ENCODE data around the gene EIF4B. TPM values are rescaled to one million over a fixed set of nuclear protein-coding genes. Genes with fewer than 3 reads are reported as not detected.

The EIF4B gene
- total RNA-seq, 1 experiment from 2014 or later, result 809 TPM

DNA sequence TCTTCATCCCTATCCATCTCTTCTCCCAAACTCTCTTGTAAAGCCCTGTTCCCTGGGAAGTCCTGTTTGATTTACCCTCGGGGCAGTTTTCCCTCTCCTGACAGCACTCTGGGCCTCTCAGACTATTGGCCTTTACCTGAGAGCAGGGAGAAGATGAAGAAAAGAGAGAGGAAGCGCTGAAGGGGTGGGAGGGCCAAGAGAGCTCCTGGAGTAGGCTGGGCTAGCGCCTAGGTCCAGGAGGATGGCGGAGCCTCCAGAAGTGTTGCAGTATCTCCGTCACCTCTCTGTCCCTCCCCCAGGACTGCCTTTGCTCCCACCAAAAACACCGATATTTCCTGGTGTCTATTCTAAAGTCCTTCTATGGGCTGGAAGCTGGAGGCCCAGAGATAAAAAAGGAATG, 85.5 kb downstream of the EIF4B start:
- Histone ChIP-seq H3K27ac (ENCODE audit: low read depth, low read length) (no peak overlapping the region), H3K4me3 (replicated peaks in 1 of 2; ENCODE audit: low read depth in 1 of 2, low read length in 2 of 2) (no peak overlapping the region), H3K9ac (ENCODE audit: low read length) (no peak overlapping the region), H3K4me2 (ENCODE audit: low read length) (no peak overlapping the region), H2AFZ (ENCODE audit: low read depth, low read length, poor library complexity, severe bottlenecking) (no peak overlapping the region), H3K27me3 (ENCODE audit: insufficient read depth, low read length) (no peaks in the 10 kb centered on the region), H3K36me3 (ENCODE audit: control insufficient read depth in 1 of 2, insufficient read depth in 2 of 2, low read length in 2 of 2) (no peaks in the 10 kb centered on the region), H3K9me2 (ENCODE audit: insufficient read depth) (no peaks in the 10 kb centered on the region; the same call in 1 of the 2 replicates), H3K4me1 (ENCODE audit: control insufficient read depth in 1 of 2, insufficient read depth in 2 of 2, low read length in 2 of 2) (peaks cover 25 to 33% of the 10 kb centered on the region in 2 experiments), H3K79me2 (ENCODE audit: insufficient read depth, low read length) (no peaks in the 10 kb centered on the region), H4K20me1 (ENCODE audit: insufficient read depth) (no peaks in the 10 kb centered on the region), H3K9me3 (ENCODE audit: control insufficient read depth in 1 of 2, insufficient read depth in 1 of 2, low read depth in 1 of 2, low read length in 2 of 2) (no peaks in the 10 kb centered on the region)
- intact Hi-C loops (cut with micrococcal nuclease), result no loop called here
- RAD21 ChIA-PET (ENCODE audit: low non-redundant PET in 1 of 2, low total read pairs in 2 of 2, uncharacterized antibody in 2 of 2, unreplicated experiment in 2 of 2), result no interaction called here
- no TSS peak for BruUV-seq (replicated peaks)
- TF ChIP-seq TCF7L2 (IDR thresholded peaks at IDR 0.05; ENCODE audit: borderline replicate concordance, extremely low read depth, insufficient read depth, insufficient read length), result no peak
- TF ChIP-seq RAD21 (IDR thresholded peaks at IDR 0.05; ENCODE audit: low read depth), result no peak
- TF ChIP-seq CTCF (IDR thresholded peaks at IDR 0.05 in 2 of 3, conservative IDR thresholded peaks at IDR 0.05 in 1 of 3; ENCODE audit: borderline replicate concordance in 1 of 3, insufficient read depth in 1 of 3, low read depth in 2 of 3, low read length in 2 of 3), result no peak
- TF ChIP-seq EZH2 (IDR thresholded peaks at IDR 0.05), result no peak
- no peak for TF ChIP-seq SRF (IDR thresholded peaks at IDR 0.05; ENCODE audit: low read depth)
- no peak for TF ChIP-seq POLR2A (IDR thresholded peaks at IDR 0.05; ENCODE audit: borderline replicate concordance, extremely low read depth, insufficient read depth, insufficient read length)
- no peak for TF ChIP-seq ZNF274 (IDR thresholded peaks at IDR 0.05; ENCODE audit: low read depth, low read length)
- no peak for TF ChIP-seq YY1 (IDR thresholded peaks at IDR 0.05; ENCODE audit: extremely low read depth, insufficient replicate concordance, low read depth, low read length)
- no peak for TF ChIP-seq FOSL1 (IDR thresholded peaks at IDR 0.05; ENCODE audit: low read depth)
- no peak for TF ChIP-seq EGR1 (IDR thresholded peaks at IDR 0.05; ENCODE audit: low read depth)
- TF ChIP-seq CBX3 (IDR thresholded peaks at IDR 0.05; ENCODE audit: low read depth), result no peak
- no peak for TF ChIP-seq SP1 (IDR thresholded peaks at IDR 0.05; ENCODE audit: low read depth)
- no peak for TF ChIP-seq CEBPB (IDR thresholded peaks at IDR 0.05; ENCODE audit: low read depth)
- TF ChIP-seq REST (IDR thresholded peaks at IDR 0.05; ENCODE audit: low read depth), result no peak
- TF ChIP-seq, protein P1, sequence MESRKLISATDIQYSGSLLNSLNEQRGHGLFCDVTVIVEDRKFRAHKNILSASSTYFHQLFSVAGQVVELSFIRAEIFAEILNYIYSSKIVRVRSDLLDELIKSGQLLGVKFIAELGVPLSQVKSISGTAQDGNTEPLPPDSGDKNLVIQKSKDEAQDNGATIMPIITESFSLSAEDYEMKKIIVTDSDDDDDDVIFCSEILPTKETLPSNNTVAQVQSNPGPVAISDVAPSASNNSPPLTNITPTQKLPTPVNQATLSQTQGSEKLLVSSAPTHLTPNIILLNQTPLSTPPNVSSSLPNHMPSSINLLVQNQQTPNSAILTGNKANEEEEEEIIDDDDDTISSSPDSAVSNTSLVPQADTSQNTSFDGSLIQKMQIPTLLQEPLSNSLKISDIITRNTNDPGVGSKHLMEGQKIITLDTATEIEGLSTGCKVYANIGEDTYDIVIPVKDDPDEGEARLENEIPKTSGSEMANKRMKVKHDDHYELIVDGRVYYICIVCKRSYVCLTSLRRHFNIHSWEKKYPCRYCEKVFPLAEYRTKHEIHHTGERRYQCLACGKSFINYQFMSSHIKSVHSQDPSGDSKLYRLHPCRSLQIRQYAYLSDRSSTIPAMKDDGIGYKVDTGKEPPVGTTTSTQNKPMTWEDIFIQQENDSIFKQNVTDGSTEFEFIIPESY (IDR thresholded peaks at IDR 0.05; ENCODE audit: extremely low read depth, insufficient replicate concordance, low read length), result no peak
- no peak for TF ChIP-seq SIN3A (IDR thresholded peaks at IDR 0.05; ENCODE audit: low read depth)
- TF ChIP-seq, protein P2, sequence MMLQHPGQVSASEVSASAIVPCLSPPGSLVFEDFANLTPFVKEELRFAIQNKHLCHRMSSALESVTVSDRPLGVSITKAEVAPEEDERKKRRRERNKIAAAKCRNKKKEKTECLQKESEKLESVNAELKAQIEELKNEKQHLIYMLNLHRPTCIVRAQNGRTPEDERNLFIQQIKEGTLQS (IDR thresholded peaks at IDR 0.05), result no peak
- no peak for TF ChIP-seq ZFX (IDR thresholded peaks at IDR 0.05)
- TF ChIP-seq, protein P3, sequence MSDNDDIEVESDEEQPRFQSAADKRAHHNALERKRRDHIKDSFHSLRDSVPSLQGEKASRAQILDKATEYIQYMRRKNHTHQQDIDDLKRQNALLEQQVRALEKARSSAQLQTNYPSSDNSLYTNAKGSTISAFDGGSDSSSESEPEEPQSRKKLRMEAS (IDR thresholded peaks at IDR 0.05), result no peak
- POLR2A ChIA-PET, result interaction anchor here (4.1 kb wide), 1 partner anchor 12 kb away, joined by 17 read pairs; the partner anchor contains the start of gene SPRYD3
- CTCF ChIA-PET, result interaction anchor here (2.6 kb wide), 1 partner anchor 26 kb away, joined by 7 read pairs; no protein-coding TSS in a partner anchor
- no peak for ATAC-seq
- no peak for DNase-seq (ENCODE audit: low read depth, low spot score)

All from HCT116 (cell line).